Measurements from ENCODE around the gene DSG3. TPM values are rescaled to one million over a fixed set of nuclear protein-coding genes. Genes with fewer than 3 reads are reported as not detected.

Gene DSG3
- total RNA-seq, 1 donor from 2014 or later = 271 TPM

DNA sequence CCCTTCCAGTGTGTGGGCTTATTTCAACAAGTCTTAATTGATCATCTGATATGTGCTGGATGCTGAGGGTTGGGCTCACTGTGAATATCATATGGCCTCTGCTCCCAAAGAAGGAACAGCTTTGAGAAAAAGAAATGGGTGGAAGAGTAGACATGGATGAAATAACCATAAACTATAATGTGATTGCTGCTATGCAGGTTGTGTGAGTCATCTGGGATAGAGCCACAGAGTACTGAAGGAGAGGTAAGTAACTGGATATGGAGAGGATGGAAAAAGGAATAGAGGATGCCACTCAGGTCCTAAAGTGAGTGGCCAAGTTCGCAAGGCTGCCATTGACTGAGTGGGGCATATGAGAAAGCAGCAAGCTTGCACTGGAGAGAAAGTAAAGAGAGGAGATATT, 41.8 kb downstream of the DSG3 start:
- H3K36me3 ChIP-seq (ENCODE audit: control insufficient read depth, insufficient read depth, low read length) = no peaks in the 10 kb centered on the region
- no peak overlapping the region for H3K4me3 ChIP-seq (ENCODE audit: low read depth, low read length)
- FAIRE-seq (peak; percentile 60), DNase-seq (ENCODE audit: low read depth) (peak; percentile 86)
- TF ChIP-seq, protein P1, sequence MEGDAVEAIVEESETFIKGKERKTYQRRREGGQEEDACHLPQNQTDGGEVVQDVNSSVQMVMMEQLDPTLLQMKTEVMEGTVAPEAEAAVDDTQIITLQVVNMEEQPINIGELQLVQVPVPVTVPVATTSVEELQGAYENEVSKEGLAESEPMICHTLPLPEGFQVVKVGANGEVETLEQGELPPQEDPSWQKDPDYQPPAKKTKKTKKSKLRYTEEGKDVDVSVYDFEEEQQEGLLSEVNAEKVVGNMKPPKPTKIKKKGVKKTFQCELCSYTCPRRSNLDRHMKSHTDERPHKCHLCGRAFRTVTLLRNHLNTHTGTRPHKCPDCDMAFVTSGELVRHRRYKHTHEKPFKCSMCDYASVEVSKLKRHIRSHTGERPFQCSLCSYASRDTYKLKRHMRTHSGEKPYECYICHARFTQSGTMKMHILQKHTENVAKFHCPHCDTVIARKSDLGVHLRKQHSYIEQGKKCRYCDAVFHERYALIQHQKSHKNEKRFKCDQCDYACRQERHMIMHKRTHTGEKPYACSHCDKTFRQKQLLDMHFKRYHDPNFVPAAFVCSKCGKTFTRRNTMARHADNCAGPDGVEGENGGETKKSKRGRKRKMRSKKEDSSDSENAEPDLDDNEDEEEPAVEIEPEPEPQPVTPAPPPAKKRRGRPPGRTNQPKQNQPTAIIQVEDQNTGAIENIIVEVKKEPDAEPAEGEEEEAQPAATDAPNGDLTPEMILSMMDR (IDR thresholded peaks at IDR 0.05; ENCODE audit: insufficient read depth, low read length, severe bottlenecking) = no peak
- H3K27me3 ChIP-seq (ENCODE audit: control insufficient read depth, insufficient read depth, low read length) = no peaks in the 10 kb centered on the region

DNA sequence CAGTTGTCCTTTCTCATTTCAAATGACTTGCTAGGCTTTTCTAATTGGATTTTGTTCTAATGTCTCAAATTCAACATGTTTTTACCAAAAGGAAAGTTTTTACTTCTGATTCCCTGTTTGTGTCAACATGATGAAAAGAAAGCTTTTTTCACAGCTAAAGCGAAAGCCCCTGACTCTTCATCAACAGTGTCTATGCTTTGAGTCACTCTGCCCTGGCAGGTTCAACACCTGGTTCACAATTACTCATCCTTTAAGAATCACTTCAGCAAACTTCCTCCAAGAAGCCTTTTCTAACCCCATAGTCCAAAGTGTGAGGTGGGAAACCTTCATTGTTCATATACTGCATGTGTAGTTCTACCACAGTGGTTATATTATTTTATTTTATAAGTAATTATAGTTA, 42.8 kb downstream of the DSG3 start:
- no peak overlapping the region for H3K4me3 ChIP-seq (ENCODE audit: low read depth, low read length)
- FAIRE-seq (peak; percentile 77), DNase-seq (ENCODE audit: low read depth) (peak; percentile 97)
- H3K27me3 ChIP-seq (ENCODE audit: control insufficient read depth, insufficient read depth, low read length) = no peaks in the 10 kb centered on the region
- no peaks in the 10 kb centered on the region for H3K36me3 ChIP-seq (ENCODE audit: control insufficient read depth, insufficient read depth, low read length)
- TF ChIP-seq, protein P1 (IDR thresholded peaks at IDR 0.05; ENCODE audit: insufficient read depth, low read length, severe bottlenecking) = no peak

DNA sequence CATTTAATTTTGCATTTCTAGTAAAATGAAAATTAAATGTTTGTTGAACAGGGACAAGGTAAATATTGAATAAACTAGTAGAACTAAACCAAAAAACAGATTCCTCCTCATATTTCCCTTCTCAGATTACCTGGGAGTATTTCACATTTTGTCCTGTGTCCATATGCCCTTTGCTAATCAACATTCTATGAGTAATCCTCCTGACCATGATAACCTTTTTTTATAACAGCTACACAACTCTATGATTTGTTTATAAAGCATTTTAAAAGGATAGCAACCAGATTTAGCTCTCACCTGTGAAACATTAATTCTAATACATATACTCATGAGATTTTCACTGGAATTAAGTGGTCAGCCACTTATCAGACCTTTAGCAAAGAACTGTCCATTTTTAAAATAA, 43.3 kb downstream of the DSG3 start:
- Histone ChIP-seq H3K36me3 (ENCODE audit: control insufficient read depth, insufficient read depth, low read length) (no peaks in the 10 kb centered on the region), H3K27me3 (ENCODE audit: control insufficient read depth, insufficient read depth, low read length) (no peaks in the 10 kb centered on the region), H3K4me3 (ENCODE audit: low read depth, low read length) (no peak overlapping the region)
- TF ChIP-seq, protein P1 (IDR thresholded peaks at IDR 0.05; ENCODE audit: insufficient read depth, low read length, severe bottlenecking) = no peak
- DNase-seq (ENCODE audit: low read depth) (peak; percentile 71), FAIRE-seq (no peak)

DNA sequence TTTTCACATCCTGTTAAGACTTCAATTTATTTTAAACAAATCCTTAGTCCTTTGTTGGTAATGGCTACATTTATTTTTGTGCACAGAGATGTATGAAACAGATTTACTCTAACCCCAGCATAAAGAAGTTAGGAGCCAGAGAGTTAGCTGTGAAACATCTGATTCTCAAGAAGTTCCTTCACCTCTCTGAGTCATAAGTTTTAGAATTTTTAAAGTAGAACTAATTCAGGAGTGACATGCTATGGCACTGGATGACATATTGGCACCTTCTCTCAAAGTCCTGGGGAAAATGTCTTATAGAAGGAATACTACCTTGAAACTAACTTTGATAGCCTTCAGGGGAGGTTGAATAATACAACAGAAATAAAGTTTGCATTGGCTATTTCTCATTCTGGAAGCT, 44.0 kb downstream of the DSG3 start:
- Histone ChIP-seq H3K4me3 (ENCODE audit: low read depth, low read length) (no peak overlapping the region), H3K27me3 (ENCODE audit: control insufficient read depth, insufficient read depth, low read length) (no peaks in the 10 kb centered on the region), H3K36me3 (ENCODE audit: control insufficient read depth, insufficient read depth, low read length) (no peaks in the 10 kb centered on the region)
- TF ChIP-seq, protein P1 (IDR thresholded peaks at IDR 0.05; ENCODE audit: insufficient read depth, low read length, severe bottlenecking) = no peak
- FAIRE-seq = no peak
- peak; percentile 64 for DNase-seq (ENCODE audit: low read depth)

DNA sequence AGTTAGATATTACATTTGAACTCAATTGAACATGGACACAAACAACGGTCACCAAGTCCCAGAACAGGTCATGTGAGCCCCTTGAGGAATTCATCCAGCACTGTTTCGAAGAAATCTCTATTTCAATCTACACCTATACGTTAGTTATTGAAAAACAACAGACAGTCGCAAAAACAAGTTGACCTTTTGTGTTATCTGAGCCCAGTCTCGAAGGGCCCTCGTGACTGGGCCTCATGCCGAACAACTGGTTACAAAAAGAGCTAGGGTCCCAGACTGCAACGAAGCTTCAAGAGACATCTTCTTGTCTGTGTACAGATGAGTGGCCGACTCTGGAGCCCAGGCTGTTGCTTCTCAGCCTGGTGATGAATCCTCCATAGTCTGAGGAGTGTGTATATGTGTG, 45.1 kb downstream of the DSG3 start:
- TF ChIP-seq, protein P1 (IDR thresholded peaks at IDR 0.05; ENCODE audit: insufficient read depth, low read length, severe bottlenecking) = no peak
- FAIRE-seq (no peak), DNase-seq (ENCODE audit: low read depth) (no peak)
- no peak overlapping the region for H3K4me3 ChIP-seq (ENCODE audit: low read depth, low read length)
- H3K27me3 ChIP-seq (ENCODE audit: control insufficient read depth, insufficient read depth, low read length) = no peaks in the 10 kb centered on the region
- no peaks in the 10 kb centered on the region for H3K36me3 ChIP-seq (ENCODE audit: control insufficient read depth, insufficient read depth, low read length)

DNA sequence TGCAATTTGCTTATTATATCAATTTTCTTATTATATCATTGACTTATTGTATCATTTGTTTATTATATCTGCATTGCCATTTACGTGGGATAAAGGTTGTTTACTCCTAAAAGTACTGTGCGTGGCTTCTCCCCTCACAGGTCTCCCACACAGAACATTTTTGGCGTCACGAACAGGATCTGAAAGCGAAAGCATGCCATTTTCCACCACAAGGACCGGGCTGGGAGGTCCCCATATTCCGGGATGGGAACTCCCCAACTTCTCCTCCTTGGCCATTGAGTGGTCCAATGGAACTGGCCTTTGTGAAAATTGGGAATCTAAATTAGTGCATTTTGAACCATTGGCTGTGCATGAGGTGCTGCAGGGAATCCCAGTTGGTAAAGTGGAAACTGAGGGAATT, 45.6 kb downstream of the DSG3 start:
- TF ChIP-seq, protein P1 (IDR thresholded peaks at IDR 0.05; ENCODE audit: insufficient read depth, low read length, severe bottlenecking) = no peak
- H3K27me3 ChIP-seq (ENCODE audit: control insufficient read depth, insufficient read depth, low read length) = no peaks in the 10 kb centered on the region
- FAIRE-seq (no peak), DNase-seq (ENCODE audit: low read depth) (no peak)
- no peak overlapping the region for H3K4me3 ChIP-seq (ENCODE audit: low read depth, low read length)
- no peaks in the 10 kb centered on the region for H3K36me3 ChIP-seq (ENCODE audit: control insufficient read depth, insufficient read depth, low read length)

Measured in bronchial epithelial cell (primary cell).